Astrocyte (in vitro differentiated cells and primary cell): Measurements from ENCODE around the gene SLC6A3. TPM values are rescaled to one million over a fixed set of nuclear protein-coding genes. Genes with fewer than 3 reads are reported as not detected.
A peak's percentile ranks its signal among the peaks of the same experiment; 100 is the strongest.

Source experiments
- DNase-seq: peaks from one replicate; pipeline ENCODE4 v3.0.0-alpha.2; 2010; ENCODE audit warnings: low read depth
- FAIRE-seq: peaks from 2 replicates; lab custom pipeline; 2011; peaks lifted over from hg19 to GRCh38; lab: Jason Lieb, UNC
- H2AFZ ChIP-seq: 2 replicates; pipeline ENCODE4 v1.6.0; 2012; ENCODE audit warnings: low read depth, low read length, inconsistent platforms
- H3K27ac ChIP-seq: 2 replicates; pipeline ENCODE4 v1.5.1; 2011; ENCODE audit warnings: low read depth, low read length, inconsistent platforms
- H3K27me3 ChIP-seq: 2 replicates; pipeline ENCODE4 v1.6.0; 2011; ENCODE audit warnings: low read length, inconsistent platforms; ENCODE audit not compliant: insufficient read depth
- H3K36me3 ChIP-seq: 2 replicates; pipeline ENCODE4 v1.5.1; 2011; ENCODE audit warnings: low read length, inconsistent platforms; ENCODE audit not compliant: insufficient read depth
- H3K4me1 ChIP-seq: 2 replicates; pipeline ENCODE4 v1.5.1; 2011; ENCODE audit warnings: low read length, inconsistent platforms; ENCODE audit not compliant: insufficient read depth
- H3K4me2 ChIP-seq: 2 replicates; pipeline ENCODE4 v1.6.0; 2012; ENCODE audit warnings: low read length, inconsistent platforms
- H3K4me3 ChIP-seq: 2 replicates; pipeline ENCODE4 v1.5.1; 2011; ENCODE audit warnings: low read depth, mild to moderate bottlenecking, low read length, inconsistent platforms; ENCODE audit not compliant: insufficient read depth
- H3K79me2 ChIP-seq: 2 replicates; pipeline ENCODE4 v1.6.0; 2012; ENCODE audit warnings: mild to moderate bottlenecking, low read length, inconsistent platforms; ENCODE audit not compliant: insufficient read depth
- H3K9ac ChIP-seq: 2 replicates; pipeline ENCODE4 v1.6.0; 2012; ENCODE audit warnings: mild to moderate bottlenecking, low read length, inconsistent platforms
- H3K9me3 ChIP-seq: 2 replicates; pipeline ENCODE4 v1.5.1; 2012; ENCODE audit warnings: low read depth, mild to moderate bottlenecking, low read length, inconsistent platforms; ENCODE audit not compliant: insufficient read depth
- H4K20me1 ChIP-seq: 2 replicates; pipeline ENCODE4 v1.6.0; 2012; ENCODE audit warnings: low read length, inconsistent platforms; ENCODE audit not compliant: insufficient read depth
- H3K27ac Mint-ChIP-seq: one replicate; pipeline ENCODE4 v1.8.0; 2021; ENCODE audit warnings: mild to moderate bottlenecking, mixed read lengths; ENCODE audit not compliant: unreplicated experiment
- H3K27me3 Mint-ChIP-seq: one replicate; pipeline ENCODE4 v1.8.0; 2021; ENCODE audit warnings: low read depth, mixed read lengths; ENCODE audit not compliant: unreplicated experiment
- H3K36me3 Mint-ChIP-seq: one replicate; pipeline ENCODE4 v1.8.0; 2021; ENCODE audit warnings: low read depth, mixed read lengths; ENCODE audit not compliant: unreplicated experiment
- H3K4me1 Mint-ChIP-seq: one replicate; pipeline ENCODE4 v1.8.0; 2021; ENCODE audit warnings: low read depth, mixed read lengths; ENCODE audit not compliant: unreplicated experiment
- H3K4me3 Mint-ChIP-seq: one replicate; pipeline ENCODE4 v1.8.0; 2021; ENCODE audit warnings: mild to moderate bottlenecking, moderate library complexity, mixed read lengths; ENCODE audit not compliant: unreplicated experiment
- H3K9me3 Mint-ChIP-seq: one replicate; pipeline ENCODE4 v1.8.0; 2021; ENCODE audit warnings: mild to moderate bottlenecking, mixed read lengths; ENCODE audit not compliant: unreplicated experiment
- EZH2 ChIP-seq: IDR thresholded peaks from 2 replicates; pipeline ENCODE4 v1.6.1; 2012; ENCODE audit warnings: mild to moderate bottlenecking, low read length, inconsistent platforms; ENCODE audit not compliant: insufficient read depth
- total RNA-seq: library from RNA; stranded (reverse); gene quantifications from 2 replicates; pipeline ENCODE4 v1.2.1, GENCODE V29; 2021
- TF ChIP-seq, protein P1 (sequence below): IDR thresholded peaks from 2 replicates; pipeline ENCODE4 v1.5.1; 2011; ENCODE audit warnings: low read depth, mild to moderate bottlenecking, inconsistent platforms, low read length, moderate library complexity; ENCODE audit not compliant: insufficient read depth

Gene SLC6A3
- total RNA-seq, 1 donor from 2014 or later = 0.07 TPM

DNA sequence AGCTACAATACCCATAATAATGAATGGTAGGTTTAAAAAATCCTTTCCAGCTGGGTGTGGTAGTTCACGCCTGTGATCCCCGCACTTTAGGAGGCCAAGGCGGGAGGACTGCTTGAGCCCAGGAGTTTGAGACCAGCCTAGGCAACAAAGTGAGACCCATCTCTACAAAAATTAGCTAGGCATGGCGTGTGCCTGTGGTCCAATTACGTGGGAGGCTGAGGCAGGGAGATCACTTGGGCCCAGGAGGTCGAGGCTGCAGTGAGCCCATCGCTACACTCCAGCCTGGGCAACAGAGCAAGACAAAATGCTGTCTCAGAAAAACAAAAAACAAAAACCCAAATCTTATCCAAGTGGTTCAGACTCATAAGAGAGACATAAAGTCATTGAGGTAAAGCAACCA is 33.8 kb upstream of the SLC6A3 start:
- Histone ChIP-seq H3K9ac (no peak overlapping the region), H3K36me3 (peaks cover 9% of the 10 kb centered on the region), H3K4me1 (no peaks in the 10 kb centered on the region), H3K9me3 (no peaks in the 10 kb centered on the region), H3K27me3 (no peaks in the 10 kb centered on the region), H3K4me2 (no peak overlapping the region), H3K79me2 (no peaks in the 10 kb centered on the region), H3K27ac (no peak overlapping the region), H2AFZ (no peak overlapping the region), H3K4me3 (no peak overlapping the region), H4K20me1 (peaks cover 34% of the 10 kb centered on the region)
- Mint-ChIP-seq H3K27ac (peak overlapping the region; percentile 18), H3K9me3 (no peaks in the 10 kb centered on the region), H3K36me3 (peaks cover 15% of the 10 kb centered on the region), H3K27me3 (no peaks in the 10 kb centered on the region), H3K4me3 (no peak overlapping the region), H3K4me1 (no peaks in the 10 kb centered on the region)
- TF ChIP-seq EZH2 = no peak
- TF ChIP-seq, protein P1, sequence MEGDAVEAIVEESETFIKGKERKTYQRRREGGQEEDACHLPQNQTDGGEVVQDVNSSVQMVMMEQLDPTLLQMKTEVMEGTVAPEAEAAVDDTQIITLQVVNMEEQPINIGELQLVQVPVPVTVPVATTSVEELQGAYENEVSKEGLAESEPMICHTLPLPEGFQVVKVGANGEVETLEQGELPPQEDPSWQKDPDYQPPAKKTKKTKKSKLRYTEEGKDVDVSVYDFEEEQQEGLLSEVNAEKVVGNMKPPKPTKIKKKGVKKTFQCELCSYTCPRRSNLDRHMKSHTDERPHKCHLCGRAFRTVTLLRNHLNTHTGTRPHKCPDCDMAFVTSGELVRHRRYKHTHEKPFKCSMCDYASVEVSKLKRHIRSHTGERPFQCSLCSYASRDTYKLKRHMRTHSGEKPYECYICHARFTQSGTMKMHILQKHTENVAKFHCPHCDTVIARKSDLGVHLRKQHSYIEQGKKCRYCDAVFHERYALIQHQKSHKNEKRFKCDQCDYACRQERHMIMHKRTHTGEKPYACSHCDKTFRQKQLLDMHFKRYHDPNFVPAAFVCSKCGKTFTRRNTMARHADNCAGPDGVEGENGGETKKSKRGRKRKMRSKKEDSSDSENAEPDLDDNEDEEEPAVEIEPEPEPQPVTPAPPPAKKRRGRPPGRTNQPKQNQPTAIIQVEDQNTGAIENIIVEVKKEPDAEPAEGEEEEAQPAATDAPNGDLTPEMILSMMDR = no peak
- FAIRE-seq (no peak), DNase-seq (no peak)

DNA sequence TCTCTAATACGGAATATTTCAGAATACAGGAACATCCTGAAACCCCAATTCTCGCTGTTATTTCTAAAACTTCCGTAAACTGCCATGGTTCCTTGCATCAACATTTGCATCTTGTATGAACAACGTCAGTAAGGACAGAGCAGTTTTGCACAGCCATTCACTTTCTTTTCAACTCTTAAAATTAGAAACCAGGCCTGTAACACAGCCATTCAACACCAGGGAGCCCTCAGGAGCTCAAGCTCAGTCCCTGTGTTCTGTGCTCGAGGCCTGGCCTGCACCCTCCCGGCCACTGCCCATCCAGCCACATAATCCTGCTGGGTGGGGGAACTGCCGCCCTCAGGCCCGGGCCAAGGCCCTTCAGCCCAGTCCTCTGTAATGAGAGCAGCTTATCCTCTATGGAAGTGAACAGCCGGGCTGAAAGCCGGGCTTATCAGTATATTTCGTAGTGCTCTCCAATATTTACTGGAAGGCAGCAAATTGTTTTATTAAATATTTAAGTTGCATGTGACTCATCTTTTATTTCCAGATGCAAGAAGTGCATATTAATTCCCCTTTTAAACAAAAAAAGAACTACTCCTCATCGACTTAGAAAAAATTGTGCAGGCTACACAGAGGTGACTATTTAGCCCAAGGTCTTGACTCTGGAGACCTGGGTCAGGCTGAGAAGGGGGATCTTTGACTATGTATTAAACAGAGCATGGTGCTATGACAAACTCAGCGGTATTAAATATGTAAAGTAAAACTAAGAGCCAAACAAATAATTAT is 33.2 kb upstream of the SLC6A3 start:
- H3K4me2 ChIP-seq = no peak overlapping the region
- no peak for DNase-seq
- H4K20me1 ChIP-seq = peaks cover 32% of the 10 kb centered on the region
- no peaks in the 10 kb centered on the region for H3K27me3 ChIP-seq
- Mint-ChIP-seq H3K27me3 (no peaks in the 10 kb centered on the region), H3K4me3 (no peak overlapping the region), H3K36me3 (peaks cover 20% of the 10 kb centered on the region), H3K27ac (no peak overlapping the region), H3K9me3 (no peaks in the 10 kb centered on the region), H3K4me1 (no peaks in the 10 kb centered on the region)
- TF ChIP-seq EZH2 = no peak
- TF ChIP-seq, protein P1 = no peak
- no peaks in the 10 kb centered on the region for H3K9me3 ChIP-seq
- H3K79me2 ChIP-seq = no peaks in the 10 kb centered on the region
- H3K27ac ChIP-seq = no peak overlapping the region
- no peaks in the 10 kb centered on the region for H3K4me1 ChIP-seq
- no peak overlapping the region for H2AFZ ChIP-seq
- H3K36me3 ChIP-seq = peaks cover 9% of the 10 kb centered on the region
- H3K4me3 ChIP-seq = no peak overlapping the region
- no peak for FAIRE-seq
- no peak overlapping the region for H3K9ac ChIP-seq

DNA sequence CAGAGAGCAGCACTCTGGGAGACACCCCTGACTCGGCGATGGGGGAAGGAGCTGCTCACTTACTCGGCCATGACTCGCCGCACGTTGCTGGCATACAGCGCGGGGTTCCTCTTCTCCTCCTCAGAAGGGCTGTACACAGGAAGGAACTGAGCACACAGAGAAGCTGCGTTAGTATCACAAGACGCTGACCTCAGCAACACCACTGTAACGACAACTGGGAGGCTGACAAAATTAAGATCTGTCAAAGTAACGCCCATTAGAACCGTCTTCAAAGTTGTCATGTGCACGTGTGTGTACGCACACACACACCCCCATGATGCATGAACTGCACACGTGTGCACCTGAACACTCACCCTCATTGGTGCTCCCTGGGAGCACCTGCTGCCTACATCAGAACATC is 32.1 kb upstream of the SLC6A3 start:
- H3K27me3 Mint-ChIP-seq = no peaks in the 10 kb centered on the region
- H3K79me2 ChIP-seq = no peaks in the 10 kb centered on the region
- H3K9me3 Mint-ChIP-seq = no peaks in the 10 kb centered on the region
- TF ChIP-seq, protein P1 = no peak
- no peak for TF ChIP-seq EZH2
- H3K27ac ChIP-seq = no peak overlapping the region
- no peak overlapping the region for H3K4me3 ChIP-seq
- FAIRE-seq (no peak), DNase-seq (no peak)
- no peaks in the 10 kb centered on the region for H3K27me3 ChIP-seq
- H3K9me3 ChIP-seq = no peaks in the 10 kb centered on the region
- no peaks in the 10 kb centered on the region for H3K4me1 Mint-ChIP-seq
- H3K4me3 Mint-ChIP-seq = no peak overlapping the region
- peaks cover 26% of the 10 kb centered on the region for H4K20me1 ChIP-seq
- no peak overlapping the region for H3K4me2 ChIP-seq
- no peaks in the 10 kb centered on the region for H3K4me1 ChIP-seq
- peaks cover 21% of the 10 kb centered on the region for H3K36me3 Mint-ChIP-seq
- H2AFZ ChIP-seq = no peak overlapping the region
- peaks cover 9% of the 10 kb centered on the region for H3K36me3 ChIP-seq
- no peak overlapping the region for H3K27ac Mint-ChIP-seq
- H3K9ac ChIP-seq = no peak overlapping the region
